Activated CD4-positive, alpha-beta T cell treated with anti-CD3 and anti-CD28 coated beads for 1 hour (primary cell): ENCODE data around the gene PKLR.
"Not testable (repeated sequence)": the region's sequence is repeated elsewhere in the genome, so short reads cannot be mapped to it uniquely, and the experiment has no call there.

ENCODE experiments used
- DNase-seq: peaks from one replicate; pipeline ENCODE4 v3.0.0-alpha.2; 2020

The PKLR gene

DNA sequence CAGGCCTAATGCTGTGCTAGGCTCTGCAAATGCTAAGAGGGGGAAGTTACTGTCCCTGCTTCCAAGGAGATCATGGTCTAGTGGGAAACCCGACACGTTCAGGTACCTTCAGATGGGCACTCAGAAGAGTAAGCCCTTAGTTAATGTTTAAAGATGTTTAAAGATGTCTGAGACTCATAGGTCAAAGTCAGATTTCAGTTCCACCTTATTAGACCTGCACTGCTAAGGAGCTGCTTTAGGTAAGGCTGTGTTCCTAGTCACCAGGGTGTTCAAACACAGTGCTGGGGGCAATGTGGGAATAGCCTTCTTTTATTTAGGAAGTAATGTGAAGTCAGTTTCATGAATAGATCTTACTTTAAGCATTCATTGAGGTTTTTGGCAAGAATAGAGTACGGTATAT, 15.7 kb upstream of the PKLR start:
- no peak for DNase-seq

DNA sequence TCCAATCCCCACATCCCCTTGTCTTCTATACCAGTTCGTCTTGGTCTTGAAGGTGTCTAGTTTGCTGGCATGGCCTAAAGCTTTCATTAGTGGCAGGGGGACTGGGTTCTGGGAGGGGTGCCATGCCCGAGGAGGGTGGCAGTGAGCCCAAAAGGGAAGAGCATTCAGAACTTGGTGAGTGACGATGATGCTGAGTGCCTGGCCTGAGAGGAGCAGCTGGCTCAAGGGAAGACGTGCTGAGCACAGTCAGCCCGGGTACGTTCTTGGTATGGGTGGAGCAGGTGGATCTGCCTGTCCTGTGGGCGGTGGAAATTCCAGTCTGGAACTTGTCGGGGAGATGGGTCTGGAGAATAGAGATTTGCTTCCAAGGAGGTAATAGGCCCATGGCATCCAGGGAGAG, 12.0 kb upstream of the PKLR start:
- DNase-seq, result no peak

GRCh38 chr1:155309423-155310021, 8.3 kb upstream of the PKLR start:
- DNase-seq, result no peak

- peak; percentile 96 for DNase-seq
These were observed 7.5 kb upstream of the PKLR start, which contains the start of gene FDPS for GRCh38 chr1:155308493-155309422. FDPS (plus strand) TSS chr1:155308866; CDS start chr1:155309790, 924 bp downstream.

- DNase-seq, result no peak
These were observed 6.1 kb upstream of the PKLR start for GRCh38 chr1:155307247-155307740.

- no peak for DNase-seq
These were observed 4.7 kb upstream of the PKLR start for GRCh38 chr1:155305881-155306391.

GRCh38 chr1:155304558-155305063, 3.4 kb upstream of the PKLR start:
- DNase-seq, result no peak

DNA sequence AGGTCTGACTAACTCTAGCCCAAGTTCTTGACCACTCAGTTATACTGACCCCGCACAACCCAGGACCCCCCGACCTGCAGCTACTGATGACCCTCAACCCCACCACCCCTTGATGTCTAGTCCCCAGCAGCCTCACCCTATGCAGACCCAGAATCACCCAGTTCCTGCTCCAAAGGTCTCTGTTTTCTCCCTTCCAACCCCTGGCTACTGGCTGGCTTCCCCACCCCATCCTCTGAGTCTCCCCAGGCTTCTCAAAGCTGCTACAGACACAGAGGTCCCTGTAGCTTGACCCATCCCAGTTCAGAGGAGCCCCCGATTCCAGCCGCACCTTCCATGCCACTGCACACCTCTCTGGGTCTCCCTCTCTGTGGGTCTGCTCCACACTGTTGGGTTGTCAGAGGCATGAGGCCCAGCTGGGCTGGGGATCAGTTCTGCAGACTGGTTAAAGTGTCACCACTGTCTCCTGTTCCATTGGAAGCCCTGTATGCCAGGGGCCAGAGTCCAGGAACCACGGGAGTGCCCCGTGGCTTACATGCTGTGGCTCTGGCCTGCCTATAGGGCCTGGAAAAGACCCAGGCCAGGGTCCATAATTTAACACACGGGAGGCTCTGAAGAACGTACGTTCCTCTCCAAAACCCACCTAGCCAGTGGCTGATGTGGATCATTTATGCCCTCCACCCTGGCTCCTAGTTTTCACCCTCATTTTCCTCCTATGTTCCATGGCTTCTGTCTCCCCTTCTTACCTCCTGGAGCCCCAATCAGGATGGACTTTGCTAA, 497 bp downstream of the PKLR start:
- DNase-seq, result no peak

GRCh38 chr1:155300024-155300423, 1.2 kb downstream of the PKLR start:
- DNase-seq, result no peak

DNA sequence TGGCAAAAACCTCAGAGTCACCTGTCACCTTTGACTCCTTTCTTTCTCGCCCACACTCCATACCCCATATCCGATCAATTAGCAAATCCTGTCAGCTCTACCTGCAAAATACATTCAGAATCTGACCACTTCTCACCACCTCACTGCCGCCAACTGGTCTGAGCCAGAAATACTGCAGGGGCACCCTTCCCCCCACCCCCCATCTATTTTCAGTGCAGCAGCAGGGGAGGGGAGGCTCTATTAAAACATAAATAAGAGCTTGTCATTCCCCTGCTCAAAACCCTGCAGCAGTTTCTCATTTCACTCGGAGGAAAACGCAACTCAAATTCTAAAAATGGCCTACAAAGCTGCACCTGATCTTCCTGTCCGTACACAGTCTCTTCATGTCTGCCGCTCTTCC, 3.9 kb downstream of the PKLR start:
- no peak for DNase-seq

- DNase-seq, result no peak
These were observed 4.6 kb downstream of the PKLR start for GRCh38 chr1:155296661-155297060.

- DNase-seq, result no peak
These were observed 5.3 kb downstream of the PKLR start for GRCh38 chr1:155295942-155296267.

GRCh38 chr1:155295183-155295941, 5.9 kb downstream of the PKLR start:
- DNase-seq, result no peak

DNA sequence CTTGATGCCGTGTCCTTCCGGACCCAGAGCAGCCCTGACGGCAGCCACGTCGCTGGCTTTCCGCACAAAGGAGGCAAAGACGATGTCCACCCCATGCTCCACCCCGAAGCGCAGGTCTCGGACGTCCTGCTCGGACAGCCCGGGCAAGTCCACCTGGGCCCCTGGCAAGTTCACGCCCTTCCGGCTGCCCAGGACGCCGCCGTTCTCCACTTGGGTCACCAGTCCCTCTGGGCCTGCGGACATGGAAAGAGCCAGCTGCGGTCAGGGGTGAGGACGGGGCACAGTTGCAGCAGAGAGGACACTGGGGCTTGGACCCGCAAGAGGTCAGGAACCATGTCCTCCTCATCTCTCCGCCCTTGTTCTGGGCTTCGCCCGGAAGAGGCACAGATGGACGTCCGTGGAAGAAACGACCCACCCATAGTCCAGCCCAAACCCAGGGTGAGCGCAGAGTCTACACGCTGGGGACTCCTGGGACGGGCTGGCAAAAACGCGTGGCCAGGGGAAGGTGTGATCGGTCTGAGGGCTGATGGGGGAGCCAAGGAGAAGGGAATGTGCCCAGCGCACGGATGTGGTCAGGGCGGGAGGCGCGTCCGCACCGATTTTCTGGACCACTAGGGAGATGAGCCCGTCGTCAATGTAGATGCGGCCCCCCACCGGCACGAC, 6.6 kb downstream of the PKLR start:
- no peak for DNase-seq

- DNase-seq, result no peak
These were observed 8.0 kb downstream of the PKLR start for GRCh38 chr1:155293086-155293749.

DNA sequence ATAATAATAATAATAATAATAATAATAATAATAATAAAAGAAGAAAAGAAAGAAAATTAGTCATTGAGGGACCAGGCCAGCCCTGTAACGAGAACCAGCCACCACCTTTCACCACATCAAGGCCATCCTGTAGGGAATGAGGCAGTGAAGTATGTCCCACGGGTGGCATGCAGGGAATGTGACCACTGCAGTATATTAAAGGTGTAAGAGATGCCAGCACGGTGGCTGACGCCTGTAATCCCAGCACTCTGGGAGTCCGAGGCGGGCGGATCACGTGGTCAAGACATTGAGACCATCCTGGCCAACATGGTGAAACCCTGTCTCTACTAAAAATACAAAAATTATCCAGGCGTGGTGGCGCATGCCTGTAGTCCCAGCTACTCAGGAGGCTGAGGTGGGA, 10.2 kb downstream of the PKLR start:
- DNase-seq, result not testable (repeated sequence)

GRCh38 chr1:155287987-155288543, 13.2 kb downstream of the PKLR start:
- DNase-seq, result no peak

DNA sequence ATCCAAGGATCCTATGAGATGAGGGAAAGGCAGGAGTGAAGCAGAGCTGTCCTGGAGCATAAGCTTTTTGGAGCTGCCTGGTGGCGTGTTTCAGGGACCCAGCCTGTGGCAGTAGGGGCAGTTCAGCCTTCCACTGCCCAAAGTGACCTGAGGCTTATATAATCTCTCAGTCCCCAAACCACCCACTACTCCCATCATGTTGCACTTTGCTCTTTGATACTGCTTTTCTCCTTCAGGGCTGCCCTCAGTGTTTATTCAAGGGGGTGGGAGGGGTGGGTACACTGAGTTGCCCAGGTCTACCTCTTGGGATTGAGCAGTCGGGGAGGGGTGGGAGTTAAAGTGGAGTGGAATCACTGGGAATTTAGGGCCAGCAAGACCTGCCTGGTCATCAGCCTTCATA, 14.7 kb downstream of the PKLR start:
- no peak for DNase-seq

GRCh38 chr1:155285631-155286044, 15.6 kb downstream of the PKLR start:
- no peak for DNase-seq

DNA sequence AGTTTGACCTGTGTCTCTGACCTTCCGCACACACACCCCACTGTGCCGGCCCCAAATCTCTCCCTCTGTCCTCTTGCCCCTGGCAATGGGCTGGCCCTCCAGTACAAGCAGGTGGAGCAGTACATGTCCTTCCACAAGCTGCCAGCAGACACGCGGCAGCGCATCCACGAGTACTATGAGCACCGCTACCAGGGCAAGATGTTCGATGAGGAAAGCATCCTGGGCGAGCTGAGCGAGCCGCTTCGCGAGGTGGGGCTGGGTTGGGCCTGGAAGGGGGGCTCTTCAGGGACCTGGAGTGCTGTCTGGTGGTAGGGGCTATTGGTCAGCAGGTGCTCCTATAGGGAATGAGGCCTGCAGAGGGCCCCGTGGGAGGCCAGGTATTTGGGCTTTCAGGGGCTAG, 16.2 kb downstream of the PKLR start:
- no peak for DNase-seq

GRCh38 chr1:155284476-155284875, 16.8 kb downstream of the PKLR start:
- no peak for DNase-seq
